NCI-H748 treated with DMSO at 0.1 percent for 48 hours (cell line): ENCODE data around the gene G6PC2.
A peak's percentile ranks its signal among the peaks of the same experiment; 100 is the strongest.
"Not testable (repeated sequence)": the region's sequence is repeated elsewhere in the genome, so short reads cannot be mapped to it uniquely, and the experiment has no call there.

Experiments used
- DNase-seq: peaks from one replicate; lab custom pipeline; 2025; lab: John Stamatoyannopoulos, UW

The G6PC2 gene

GRCh38 chr2:168907940-168908662 lies 7.0 kb downstream of the G6PC2 start:
- no peak for DNase-seq

- DNase-seq, result no peak
Observed at GRCh38 chr2:168910330-168910729, 9.2 kb downstream of the G6PC2 start.

GRCh38 chr2:168912466-168912865 lies 11.4 kb downstream of the G6PC2 start:
- DNase-seq, result no peak

DNA sequence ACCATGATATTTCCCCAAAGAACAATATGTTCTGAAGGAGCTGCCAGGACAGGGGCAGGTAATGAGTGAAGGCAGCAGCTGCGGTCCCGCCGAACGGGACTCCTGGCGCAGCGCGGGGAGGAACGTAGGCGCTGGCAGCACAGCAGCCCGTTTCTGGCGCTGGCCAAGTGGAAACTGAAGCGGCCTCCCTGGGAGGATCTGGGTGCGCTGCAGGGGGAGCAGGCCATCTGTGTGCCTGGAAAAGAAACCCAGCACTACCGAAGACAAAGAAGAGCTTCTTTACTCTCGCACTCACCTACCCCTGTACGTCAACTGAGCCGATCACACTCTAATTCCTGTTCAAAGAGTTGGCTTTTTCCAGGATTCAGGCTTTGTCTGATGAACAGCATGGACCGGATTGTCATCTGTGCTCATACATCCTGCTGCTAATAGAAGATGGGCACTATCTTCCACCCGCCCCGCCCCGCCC lies 11.8 kb downstream of the G6PC2 start:
- peak; percentile 61 for DNase-seq

DNA sequence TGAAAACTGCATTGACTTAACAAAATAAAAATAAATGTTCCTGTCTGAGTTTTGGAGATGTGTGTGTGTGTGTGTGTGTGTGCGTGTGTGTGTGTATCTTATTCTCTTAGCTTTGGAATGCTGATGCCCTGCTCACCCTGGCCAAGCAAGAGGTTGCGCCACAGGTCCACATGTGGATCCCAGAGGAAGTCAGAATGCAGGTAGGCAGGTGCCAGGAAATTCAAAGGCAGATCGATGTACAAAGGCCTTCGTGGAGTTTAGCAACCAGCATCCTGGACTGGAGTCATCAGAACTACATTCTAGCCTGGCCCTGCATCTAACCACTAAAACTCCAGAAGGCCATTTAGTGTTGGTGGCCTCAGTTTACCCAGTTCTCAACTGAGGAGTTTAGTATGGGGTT lies 12.4 kb downstream of the G6PC2 start:
- no peak for DNase-seq

- DNase-seq, result no peak
Observed at GRCh38 chr2:168915441-168916330, 14.6 kb downstream of the G6PC2 start.

GRCh38 chr2:168916331-168916675 lies 15.2 kb downstream of the G6PC2 start:
- DNase-seq, result no peak

DNA sequence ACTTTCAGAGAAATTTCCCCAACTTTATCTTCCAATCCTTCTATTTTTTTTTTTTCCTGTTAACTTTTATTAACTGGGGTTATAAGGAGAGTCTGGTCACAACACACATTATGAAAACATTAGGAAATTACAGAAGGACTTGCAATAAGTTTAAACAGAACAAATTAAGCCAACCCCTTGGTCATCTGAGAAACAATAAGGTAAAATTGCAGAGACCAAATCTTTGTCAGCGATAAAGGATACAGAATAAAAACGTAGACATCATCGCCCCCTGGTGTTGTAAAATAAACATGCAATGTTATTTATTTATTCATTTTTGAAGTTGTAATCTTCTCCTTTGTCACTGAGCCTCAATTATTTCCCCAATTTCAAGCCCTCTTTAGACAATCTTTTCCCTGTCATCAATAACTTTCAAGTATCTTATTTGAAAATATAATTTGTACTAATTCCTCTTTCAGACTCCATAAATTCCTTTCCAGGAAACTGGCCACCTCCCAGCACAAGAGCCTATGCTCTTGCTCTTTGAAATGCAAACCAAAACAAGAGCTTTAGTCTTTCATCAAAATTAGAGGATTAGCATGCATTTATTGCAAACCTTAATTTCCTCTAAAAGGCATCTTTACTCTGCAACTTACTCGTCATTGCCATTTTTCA lies 19.5 kb downstream of the G6PC2 start:
- peak; percentile 62 for DNase-seq

- DNase-seq, result no peak
Observed at GRCh38 chr2:168926621-168927386, 25.7 kb downstream of the G6PC2 start.

- DNase-seq, result no peak
Observed at GRCh38 chr2:168928113-168928831, 27.2 kb downstream of the G6PC2 start.

GRCh38 chr2:168929031-168929430 lies 27.9 kb downstream of the G6PC2 start:
- no peak for DNase-seq

DNA sequence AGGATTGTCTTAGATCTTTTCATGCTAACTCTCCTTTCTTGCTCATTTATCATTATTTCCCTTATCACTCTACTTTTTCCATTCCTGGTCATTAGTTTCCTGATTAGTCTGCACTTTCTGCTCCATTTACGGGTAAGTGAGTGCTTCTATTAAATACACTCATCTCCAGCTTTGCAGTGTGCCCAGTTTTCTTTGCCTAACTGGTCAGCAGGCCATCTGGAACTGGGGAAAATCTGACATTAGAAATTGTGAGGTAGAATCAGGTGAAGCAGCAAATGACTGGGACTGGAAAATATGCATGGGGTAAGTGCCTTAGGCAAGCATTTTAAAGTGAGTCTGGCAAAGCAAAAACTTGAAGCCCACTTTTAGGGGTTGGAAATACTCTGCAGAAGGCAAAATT lies 29.2 kb downstream of the G6PC2 start:
- no peak for DNase-seq

GRCh38 chr2:168932174-168932573 lies 31.1 kb downstream of the G6PC2 start:
- not testable (repeated sequence) for DNase-seq

- no peak for DNase-seq
Observed at GRCh38 chr2:168934826-168935225, 33.7 kb downstream of the G6PC2 start.

DNA sequence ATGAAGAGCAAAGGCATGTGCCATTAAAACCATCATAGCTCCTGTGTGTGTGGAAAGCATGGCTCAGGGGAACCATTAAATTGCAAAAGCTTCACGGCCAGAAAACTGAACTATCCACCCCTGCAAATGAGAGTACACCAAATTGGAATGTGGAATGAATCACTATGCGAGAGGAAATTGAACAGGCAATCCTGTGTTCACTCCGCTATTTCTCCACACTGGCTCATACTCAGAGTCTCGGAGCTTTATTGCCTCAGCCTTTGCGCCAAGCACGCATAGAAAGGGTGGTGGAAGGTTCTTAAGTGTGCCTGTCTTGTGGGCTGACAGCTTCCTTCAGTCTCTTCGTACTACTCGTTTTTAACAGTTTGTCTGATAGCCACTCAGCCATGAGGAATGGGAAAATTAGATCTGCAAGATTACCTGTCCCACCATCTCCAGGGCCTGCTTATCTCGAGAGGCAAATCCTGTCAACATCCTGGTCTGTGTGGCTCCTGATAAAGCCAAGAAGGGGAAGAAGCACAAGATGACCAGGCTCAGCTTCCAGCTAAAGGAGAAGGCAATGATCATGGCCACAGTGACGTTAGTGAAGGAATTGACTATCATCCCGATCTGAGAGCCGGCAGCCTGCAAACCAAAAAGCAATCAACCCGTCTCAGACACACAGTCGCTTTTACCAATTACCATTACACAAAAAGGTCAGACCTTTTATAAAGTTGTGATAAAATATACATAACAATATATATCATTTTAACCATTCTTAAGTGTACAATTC lies 34.9 kb downstream of the G6PC2 start:
- no peak for DNase-seq

GRCh38 chr2:168939061-168939460 lies 38.0 kb downstream of the G6PC2 start:
- no peak for DNase-seq

GRCh38 chr2:168939918-168940317 lies 38.8 kb downstream of the G6PC2 start:
- DNase-seq, result no peak

GRCh38 chr2:168941297-168941696 lies 40.2 kb downstream of the G6PC2 start:
- no peak for DNase-seq

GRCh38 chr2:168944065-168944464 lies 43.0 kb downstream of the G6PC2 start:
- DNase-seq, result no peak

- DNase-seq, result no peak
Observed at GRCh38 chr2:168945508-168945907, 44.4 kb downstream of the G6PC2 start.
